Right kidney (tissue), 1 donor: Measurements from ENCODE around the gene F10.
"Not testable (repeated sequence)": the region's sequence is repeated elsewhere in the genome, so short reads cannot be mapped to it uniquely, and the experiment has no call there.

Source experiments
- DNase-seq: peaks from one replicate; pipeline ENCODE4 v3.0.0-alpha.2; 2016

The F10 gene

GRCh38 chr13:113153810-113154748 lies 31.5 kb downstream of the F10 start:
- peak; percentile 61 for DNase-seq

DNA sequence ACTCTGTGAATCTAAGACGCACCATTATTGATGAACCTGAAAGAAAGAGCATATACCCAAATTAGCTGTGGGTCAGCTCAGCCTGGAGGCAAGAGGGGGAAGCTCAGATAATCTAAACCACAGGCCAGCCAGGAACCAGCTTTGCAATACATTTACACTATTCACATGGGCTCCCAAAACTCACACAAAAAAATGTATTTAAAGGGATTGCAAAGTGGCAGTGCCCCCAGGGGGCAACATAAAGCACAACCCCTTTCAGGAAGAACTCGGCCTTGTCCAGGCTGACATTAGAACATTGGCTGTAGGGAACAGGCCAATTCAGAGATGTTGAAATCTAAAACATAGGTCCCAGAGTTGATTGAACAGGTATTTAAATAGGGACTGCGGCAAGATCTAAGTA lies 32.6 kb downstream of the F10 start:
- no peak for DNase-seq

- DNase-seq, result no peak
Measured at GRCh38 chr13:113155982-113156655, 33.5 kb downstream of the F10 start.

GRCh38 chr13:113157206-113157928 lies 34.8 kb downstream of the F10 start:
- DNase-seq, result no peak

GRCh38 chr13:113157929-113158747 lies 35.5 kb downstream of the F10 start, which contains the start of gene PROZ:
Gene PROZ, plus strand, starts transcription at chr13:113158648. Its CDS starts 13 bp downstream, at chr13:113158661.
- no peak for DNase-seq

- DNase-seq, result no peak
Measured at GRCh38 chr13:113158946-113159345, 36.3 kb downstream of the F10 start.

DNA sequence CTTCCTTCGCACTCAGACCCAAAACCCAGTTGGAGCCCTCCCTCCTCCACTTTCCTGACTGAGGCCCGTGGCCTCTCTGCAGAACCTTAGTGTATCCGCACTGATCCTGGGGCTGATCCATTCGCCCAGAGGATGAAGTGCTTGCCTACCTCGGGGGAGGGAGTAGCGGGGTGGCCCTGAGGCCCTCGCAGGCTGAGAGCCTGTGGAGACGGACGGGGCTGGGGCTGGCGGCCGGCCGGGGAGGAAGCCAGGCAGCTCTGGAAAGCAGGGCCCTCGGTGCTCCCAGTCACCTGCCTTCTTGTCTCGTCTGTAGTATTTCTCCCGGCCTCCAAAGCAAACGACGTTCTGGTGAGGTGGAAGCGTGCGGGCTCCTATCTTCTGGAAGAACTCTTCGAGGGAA lies 37.1 kb downstream of the F10 start:
- no peak for DNase-seq

- DNase-seq, result no peak
Measured at GRCh38 chr13:113160983-113161382, 38.4 kb downstream of the F10 start.

- DNase-seq, result no peak
Measured at GRCh38 chr13:113161433-113161832, 38.8 kb downstream of the F10 start.

- not testable (repeated sequence) for DNase-seq
Measured at GRCh38 chr13:113161975-113162374, 39.4 kb downstream of the F10 start.

- DNase-seq, result no peak
Measured at GRCh38 chr13:113162783-113163685, 40.4 kb downstream of the F10 start.

DNA sequence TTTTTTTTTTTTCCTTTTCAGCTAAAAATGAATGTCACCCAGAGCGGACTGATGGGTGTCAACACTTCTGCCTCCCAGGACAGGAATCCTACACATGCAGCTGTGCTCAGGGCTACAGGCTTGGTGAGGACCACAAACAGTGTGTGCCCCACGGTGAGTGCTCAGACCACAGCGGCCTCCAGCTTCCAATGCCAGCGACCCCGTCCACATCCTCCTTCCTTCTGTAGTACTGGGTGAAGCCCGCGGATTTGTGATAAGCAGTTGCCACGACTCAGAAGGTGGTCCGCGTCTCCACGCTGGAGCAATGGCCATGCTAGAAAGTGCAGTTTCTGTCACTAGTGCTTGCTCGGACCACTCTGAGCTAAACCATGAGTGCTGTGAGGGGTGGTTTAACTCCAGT lies 41.9 kb downstream of the F10 start:
- DNase-seq, result no peak

DNA sequence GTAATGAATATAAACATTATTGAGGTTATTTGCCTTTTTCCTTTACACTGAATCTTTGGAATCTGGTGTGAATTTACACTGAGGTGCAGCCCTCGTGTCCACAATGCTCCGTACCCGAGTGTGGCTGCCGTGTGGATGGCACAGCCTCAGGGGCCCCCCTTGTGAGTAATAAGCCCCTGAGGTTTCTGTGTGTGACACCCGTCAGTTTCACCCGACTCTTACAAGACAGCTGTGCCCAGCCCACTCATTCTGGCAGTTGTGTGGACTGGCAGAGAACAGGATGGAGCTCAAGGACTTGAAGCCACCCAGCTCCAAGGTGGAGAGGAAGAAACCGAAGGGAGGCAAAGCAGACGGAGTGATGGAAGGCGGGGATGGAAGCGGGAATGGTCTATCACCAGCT lies 43.7 kb downstream of the F10 start:
- no peak for DNase-seq

DNA sequence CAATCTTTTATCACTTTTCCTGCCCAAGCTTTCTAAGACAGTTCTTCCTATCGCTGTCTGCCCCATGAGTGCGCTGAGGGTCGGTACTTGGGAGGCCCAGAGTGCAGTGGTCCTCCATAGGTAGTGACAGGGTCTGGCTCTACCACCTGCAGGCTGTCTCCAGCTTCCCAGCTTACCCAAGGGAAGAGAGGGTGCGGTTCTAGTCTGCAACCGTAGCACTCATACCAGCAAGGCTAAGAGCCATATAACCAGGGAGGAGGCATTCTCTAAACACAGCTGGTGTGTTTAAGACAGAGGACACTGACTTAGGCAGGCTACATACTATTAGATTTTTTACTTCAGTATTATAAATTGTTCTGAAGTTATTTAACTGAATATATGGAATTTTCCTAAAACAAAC lies 44.1 kb downstream of the F10 start:
- DNase-seq, result no peak

GRCh38 chr13:113167155-113167554 lies 44.6 kb downstream of the F10 start:
- no peak for DNase-seq

DNA sequence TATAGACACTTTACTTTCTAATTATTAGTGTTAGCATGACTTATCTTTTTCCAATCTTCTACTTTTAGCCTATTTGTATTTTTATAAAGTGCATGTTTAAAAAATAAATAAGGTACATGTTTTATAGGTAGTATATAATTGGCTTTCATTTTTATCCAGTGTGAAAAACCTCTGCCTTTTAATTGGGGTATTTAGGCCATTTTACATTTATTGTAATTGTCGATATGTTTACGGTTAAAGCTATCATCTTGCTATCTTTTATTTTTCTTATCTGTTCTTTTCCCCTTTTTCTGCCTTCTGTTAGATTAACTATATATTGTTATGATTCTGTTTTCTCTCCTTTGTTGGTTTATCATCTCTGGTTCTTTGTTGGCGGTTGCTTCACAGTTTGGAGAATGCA lies 45.0 kb downstream of the F10 start:
- no peak for DNase-seq

DNA sequence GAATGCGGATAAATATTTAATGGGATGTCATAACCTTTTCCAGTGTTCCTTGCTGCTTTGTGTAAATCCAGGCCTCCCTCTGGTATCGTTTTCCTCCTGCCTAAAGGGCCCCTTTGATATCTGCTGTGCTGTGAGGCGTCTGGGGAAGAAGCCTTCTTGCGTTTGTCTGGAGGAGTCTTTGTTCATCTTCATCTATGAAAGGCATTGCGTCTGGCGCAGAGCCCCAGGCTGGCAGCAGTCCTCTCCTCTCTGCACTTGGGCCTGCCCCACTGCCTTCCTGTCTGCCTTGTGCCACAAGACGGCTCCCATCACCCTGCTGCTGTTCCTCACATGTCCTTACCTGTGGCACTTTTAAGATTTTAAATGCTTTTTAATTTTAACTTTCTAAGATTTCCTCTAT lies 45.6 kb downstream of the F10 start:
- no peak for DNase-seq

DNA sequence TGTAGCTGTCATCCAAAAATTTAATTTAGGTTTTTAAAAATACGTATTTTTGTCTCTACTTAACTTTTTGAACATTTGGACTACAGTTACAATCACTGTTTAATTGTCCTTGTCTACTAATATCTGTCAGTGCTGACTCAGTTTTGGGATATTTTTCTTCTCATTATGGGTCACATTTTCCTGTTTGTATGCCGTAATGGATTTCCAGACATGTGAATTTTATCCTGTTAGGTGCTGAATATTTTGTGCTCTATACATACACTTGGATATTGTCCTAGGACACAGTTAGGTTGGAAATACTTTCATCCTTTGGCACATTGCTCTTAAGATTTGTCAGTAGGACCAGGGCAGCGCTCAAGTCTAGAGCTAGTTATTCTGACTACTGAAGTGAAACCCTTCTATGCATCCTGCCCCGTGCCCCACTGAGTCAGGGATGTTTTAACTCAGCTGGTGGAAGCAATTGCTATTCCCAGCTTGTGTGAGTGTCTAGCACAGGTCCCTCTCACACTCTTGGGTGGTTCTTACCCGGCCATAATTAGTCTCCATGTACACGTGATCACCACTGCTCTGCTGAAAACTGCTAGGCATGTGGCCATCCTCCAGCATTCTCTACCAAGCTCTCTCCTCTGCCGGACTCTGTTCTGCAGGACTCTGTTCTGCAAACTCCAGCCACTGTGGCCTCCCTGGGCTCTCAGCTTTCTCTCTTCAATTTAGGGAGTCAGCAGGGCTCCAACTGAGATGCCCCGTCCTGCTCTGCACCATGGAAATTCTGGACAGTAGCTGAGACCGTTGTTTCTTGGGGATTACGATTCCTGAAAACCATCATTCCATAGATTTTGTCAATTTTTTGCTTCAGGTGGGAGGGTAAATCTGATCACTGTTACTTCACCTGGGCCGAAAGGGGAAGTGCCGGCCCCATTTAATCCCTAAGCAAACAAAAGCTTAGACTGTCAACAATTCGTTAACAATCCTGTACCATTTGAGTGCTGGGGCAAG lies 47.0 kb downstream of the F10 start:
- DNase-seq, result no peak

DNA sequence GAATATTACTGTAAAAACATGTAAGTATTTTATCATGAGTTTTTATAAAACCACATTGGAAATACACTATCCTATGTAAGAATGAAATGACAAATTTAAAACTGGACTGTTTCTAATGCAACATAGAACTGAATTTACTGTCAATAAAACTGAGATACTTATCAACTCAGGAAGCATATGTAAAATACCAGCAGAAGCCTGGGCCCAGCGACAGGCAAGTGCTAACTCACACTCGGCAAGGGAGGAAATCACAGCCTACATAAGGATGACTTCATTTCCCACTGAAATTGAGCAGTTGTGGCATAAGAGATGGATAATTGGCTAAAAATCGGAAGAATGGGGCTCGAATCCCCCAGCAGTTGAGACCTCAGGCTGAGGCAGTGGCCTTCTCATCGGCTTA lies 47.9 kb downstream of the F10 start:
- no peak for DNase-seq
